ENCODE results near the gene TCF3.

TCF3 gene

DNA sequence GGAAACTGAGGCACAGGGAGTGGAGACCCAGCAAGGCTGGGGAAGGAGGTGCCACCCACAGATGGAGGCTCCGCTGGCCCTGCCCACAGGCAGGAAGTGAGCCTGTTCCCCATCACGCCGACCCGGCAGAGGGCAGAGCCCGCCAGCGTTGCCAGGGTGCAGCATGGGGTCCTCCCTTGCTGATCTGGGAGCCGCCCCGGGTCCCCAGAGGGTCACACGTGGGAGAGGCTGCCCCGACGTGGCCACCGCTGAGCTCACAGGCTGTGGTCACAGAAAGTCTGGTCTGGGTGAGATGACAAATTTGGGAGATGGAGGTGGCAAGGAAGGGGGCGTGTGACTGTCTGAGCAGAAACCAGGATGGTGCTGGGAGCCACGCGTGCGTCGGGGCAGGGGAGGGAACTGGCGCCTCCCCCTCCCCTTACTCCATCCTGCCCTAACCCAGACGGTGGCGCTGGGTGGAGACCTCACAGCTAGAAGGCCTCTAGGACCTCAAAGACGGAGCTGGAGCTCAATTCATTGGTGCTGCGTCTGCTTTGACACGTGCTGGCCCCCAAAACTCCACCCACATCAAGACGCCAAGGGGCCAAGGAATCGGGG is 92.0 kb downstream of the TCF3 start:
- no peak for DNase-seq (ENCODE audit: low spot score)
